NCI-H2107 treated with DMSO at 0.1 percent for 48 hours (cell line): ENCODE measurements around the gene TCF15.
"Not testable (repeated sequence)": the region's sequence is repeated elsewhere in the genome, so short reads cannot be mapped to it uniquely, and the experiment has no call there.

Experiments used
- DNase-seq: peaks from one replicate; lab custom pipeline; 2025; ENCODE audit not compliant: unreplicated experiment; lab: John Stamatoyannopoulos, UW

TCF15 gene

GRCh38 chr20:642398-643174, 32.5 kb upstream of the TCF15 start:
- DNase-seq, result no peak

DNA sequence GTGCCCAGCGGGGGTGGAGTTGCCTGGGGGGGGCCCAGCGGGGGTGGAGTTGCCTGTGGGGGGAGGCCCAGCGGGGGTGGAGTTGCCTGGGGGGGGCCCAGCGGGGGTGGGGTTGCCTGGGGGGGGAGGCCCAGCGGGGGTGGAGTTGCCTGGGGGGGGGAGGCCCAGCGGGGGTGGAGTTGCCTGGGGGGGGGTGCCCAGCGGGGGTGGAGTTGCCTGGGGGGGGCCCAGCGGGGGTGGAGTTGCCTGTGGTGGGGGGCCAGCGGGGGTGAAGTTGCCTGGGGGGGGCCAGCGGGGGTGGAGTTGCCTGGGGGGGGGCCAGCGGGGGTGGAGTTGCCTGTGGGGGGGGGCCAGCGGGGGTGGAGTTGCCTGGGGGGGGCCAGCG, 31.9 kb upstream of the TCF15 start:
- not testable (repeated sequence) for DNase-seq

GRCh38 chr20:641516-641875, 31.4 kb upstream of the TCF15 start:
- DNase-seq, result no peak

GRCh38 chr20:640674-641515, 30.8 kb upstream of the TCF15 start:
- DNase-seq, result no peak

DNA sequence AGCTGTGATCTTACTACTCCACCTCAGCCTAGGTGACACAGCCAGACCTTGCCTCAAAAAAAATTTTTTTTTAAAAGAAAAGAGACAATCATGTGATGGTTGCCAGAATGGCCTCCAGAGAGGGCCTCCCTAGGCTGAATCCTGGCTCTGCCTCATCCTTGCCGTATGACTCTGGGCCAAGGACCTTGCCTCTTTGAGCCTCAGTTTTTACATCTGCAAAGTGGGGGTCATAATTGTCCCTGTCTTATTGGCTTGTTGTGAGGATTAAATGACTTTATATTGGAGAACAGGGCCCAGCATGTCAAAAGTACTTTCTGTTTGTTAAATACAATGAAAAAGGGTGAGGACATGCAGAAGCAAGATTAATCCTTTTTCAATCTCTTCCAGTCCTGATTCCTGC, 28.5 kb upstream of the TCF15 start:
- DNase-seq, result no peak

DNA sequence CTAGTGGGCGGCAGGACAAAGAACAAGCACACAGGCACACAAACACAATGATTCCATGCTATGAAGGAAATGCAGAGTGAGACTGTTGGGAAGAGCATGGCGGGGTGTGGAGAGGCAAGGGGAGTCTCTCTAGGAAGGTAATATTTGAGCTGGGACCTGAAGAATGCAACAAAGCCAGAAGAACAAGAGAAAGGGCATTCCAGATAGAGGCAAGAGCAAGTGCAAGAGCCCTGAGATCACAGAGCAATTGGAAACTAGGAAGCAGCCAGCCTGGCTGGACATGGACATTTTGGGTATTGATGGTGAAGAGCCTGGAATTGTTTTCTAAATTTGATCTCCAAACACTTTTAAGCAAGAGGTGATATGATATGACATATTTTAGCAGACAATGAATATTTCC, 27.4 kb upstream of the TCF15 start:
- no peak for DNase-seq

DNA sequence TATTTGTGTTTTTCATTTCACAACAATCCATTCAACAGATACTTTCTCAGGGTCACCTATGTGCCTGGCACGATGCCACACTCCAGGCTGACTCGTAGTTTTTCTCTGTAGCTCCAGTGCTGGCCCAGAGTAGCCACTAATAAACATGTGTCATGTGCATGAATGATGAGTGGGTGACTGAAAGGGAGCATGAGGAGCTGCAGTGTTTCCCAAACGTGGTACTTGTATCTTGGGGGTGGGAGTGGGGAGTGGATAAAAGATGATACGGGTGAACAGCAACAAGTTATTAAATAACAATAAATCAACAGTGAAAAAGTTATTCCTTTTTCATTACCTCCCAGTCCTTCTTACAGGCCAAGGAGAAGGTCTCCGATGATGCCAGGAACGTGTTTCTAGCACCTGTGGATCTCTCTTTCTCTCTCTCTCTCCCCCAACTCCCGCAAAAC, 25.8 kb upstream of the TCF15 start:
- DNase-seq, result no peak

GRCh38 chr20:635028-635892, 25.2 kb upstream of the TCF15 start:
- no peak for DNase-seq

- DNase-seq, result no peak
Observed at GRCh38 chr20:634148-634925, 24.2 kb upstream of the TCF15 start.

- DNase-seq, result no peak
Observed at GRCh38 chr20:631101-631500, 21.0 kb upstream of the TCF15 start.

GRCh38 chr20:626579-626978, 16.5 kb upstream of the TCF15 start:
- DNase-seq, result no peak

DNA sequence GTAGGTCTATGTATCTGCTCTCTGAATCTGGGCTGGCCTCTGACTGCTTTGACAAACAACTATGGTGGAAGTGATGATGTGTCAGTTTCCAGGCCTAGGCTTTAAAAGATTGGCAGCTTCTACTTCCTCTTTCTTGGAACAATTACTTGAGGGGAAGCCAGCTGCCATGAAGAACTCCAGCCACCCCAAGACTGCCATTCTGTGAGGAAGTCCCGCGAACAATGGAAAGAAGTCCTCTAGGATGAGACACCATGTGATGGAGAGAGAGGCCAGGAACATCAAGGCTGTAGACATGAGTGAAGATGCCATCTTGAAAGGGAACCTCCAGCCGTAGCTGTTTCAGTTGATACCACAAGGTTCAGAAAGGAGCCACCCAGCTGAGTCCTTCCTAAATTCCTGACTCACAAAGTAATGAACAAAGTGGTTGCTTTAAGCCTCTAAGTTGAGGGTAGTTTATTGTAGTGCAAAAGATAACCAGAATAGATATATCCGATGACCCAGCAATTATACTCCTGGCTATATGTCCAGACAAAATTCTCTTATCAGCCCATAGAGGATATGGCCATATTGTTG, 15.3 kb upstream of the TCF15 start:
- DNase-seq, result no peak

GRCh38 chr20:623704-624103, 13.6 kb upstream of the TCF15 start:
- no peak for DNase-seq

- no peak for DNase-seq
Observed at GRCh38 chr20:623021-623420, 12.9 kb upstream of the TCF15 start.

DNA sequence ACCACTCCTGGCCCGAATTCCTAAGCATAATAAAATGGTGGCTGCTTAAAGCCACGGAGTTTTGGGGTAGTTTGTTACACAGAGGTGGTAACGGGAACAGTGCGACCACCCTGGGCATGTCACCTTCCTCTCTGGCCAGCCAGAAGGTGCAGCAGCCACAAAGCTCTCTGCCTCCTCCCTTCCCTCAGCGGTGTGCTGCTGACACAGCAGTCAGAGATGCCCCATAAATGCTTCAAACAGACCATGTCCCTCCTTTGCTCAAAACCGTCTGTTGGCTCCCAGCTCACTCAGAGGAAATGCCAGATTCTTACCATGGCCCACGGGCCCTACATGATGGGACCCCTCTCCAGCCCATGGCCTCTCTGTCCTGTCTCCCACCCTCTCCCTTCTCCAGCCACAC, 12.1 kb upstream of the TCF15 start:
- no peak for DNase-seq

- no peak for DNase-seq
Observed at GRCh38 chr20:621125-621756, 11.1 kb upstream of the TCF15 start.

DNA sequence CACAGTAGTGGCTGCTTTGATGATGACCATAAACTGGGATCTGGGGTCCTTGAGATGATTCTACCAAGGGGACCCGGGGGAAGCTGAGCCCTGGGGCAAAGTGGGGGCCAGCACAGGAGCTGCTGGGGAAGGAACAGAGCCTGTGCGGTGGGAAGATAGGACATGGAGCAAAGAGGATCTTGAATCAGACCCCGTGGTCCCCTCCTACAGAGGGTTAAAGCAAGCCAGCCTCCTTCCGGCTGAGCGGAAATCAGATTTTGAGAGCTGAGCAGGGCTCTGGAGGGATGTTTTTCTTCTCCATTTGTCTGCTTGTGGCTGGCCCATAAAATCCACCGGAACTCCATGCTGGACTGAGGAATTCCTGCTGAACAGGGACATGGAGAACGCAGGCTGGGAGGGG, 10.1 kb upstream of the TCF15 start:
- DNase-seq, result no peak

DNA sequence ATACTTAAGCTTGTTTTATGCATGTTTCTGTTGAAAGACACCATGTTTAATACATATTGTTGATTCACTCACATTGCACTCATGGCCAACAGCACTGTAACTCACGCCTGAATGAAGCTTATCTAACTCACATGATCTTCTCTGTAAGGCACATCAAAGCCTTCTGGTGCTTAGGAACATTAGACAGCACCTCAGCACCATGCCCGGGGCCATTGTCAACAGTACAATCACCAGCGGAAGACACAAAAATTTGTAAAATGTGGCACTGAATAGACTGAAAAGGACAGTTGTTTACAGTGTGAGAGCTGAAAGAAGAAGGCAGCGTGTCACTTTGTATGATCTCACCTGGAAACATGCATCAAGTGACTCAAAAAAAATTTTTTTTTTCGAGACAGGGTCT, 8.9 kb upstream of the TCF15 start:
- DNase-seq, result no peak

DNA sequence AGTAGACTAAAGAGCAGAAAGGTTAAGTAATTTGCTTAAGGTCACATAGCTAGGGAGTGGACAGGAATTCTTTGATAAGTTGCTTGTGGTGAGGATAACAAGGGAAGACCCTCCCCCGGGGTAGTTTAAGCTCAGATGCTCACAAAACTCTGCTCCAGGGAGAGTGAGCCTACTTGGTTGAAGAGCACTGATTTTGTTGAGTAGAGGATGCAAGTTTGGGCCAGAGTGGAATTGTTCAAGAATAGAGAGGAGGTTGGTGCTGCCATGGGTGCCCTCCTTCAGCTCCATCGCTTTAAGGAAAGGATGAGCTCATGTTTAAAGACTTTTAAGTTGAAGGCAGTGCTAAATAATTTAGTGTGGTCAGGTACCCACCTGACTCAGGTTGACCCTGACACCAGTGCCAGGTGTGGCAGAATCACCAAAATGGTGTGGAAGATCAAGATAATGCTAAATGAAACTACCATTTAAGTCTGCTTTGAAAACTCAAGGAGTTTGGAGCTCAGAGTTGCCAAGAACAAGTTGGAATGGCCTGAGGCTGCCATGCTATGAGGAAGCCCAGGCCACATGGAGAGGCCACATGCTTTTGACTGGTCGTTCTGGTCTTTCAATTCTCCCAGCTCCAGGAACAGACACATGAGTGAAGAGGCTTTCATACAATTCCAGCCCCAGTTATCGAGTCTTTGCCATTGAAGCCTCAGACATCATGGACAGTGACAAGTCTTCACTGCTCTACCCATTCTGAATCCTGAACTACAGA, 8.0 kb upstream of the TCF15 start:
- no peak for DNase-seq
